Right lobe of liver (tissue), 6 donors: Measurements from ENCODE around the gene BRIP1. TPM values are rescaled to one million over a fixed set of nuclear protein-coding genes. Genes with fewer than 3 reads are reported as not detected.
"Not testable (repeated sequence)": the region's sequence is repeated elsewhere in the genome, so short reads cannot be mapped to it uniquely, and the experiment has no call there.

Experiments used
- ATAC-seq, 4 donors: fragments of 200-7000 bp; cut with Tn5 transposase; one replicate each; pipeline ENCODE4 v1.9.1; 2020; ENCODE audit warnings: mild to moderate bottlenecking in 4 of 4, moderate library complexity in 4 of 4
- DNase-seq, 3 donors: peaks; one replicate each; pipeline ENCODE4 v3.0.0-alpha.2; 2020
- H3K27ac ChIP-seq, 3 donors: fragments of 200-600 bp; one replicate each; pipeline ENCODE4 v1.8.0; 2022
- H3K27me3 ChIP-seq, 2 donors: fragments of 200-600 bp; one replicate each; pipeline ENCODE4 v1.8.0; 2022
- H3K36me3 ChIP-seq, 4 donors: fragments of 200-600 bp; sonication (generic) in 1 of 4; one replicate each; pipeline versions ENCODE4 v1.5.1 to v1.8.0; 2017 to 2022; ENCODE audit warnings: control low read depth in 1 of 4
- H3K4me1 ChIP-seq, 4 donors: fragments of 200-600 bp; sonication (generic) in 1 of 4; one replicate each; pipeline versions ENCODE4 v1.5.1 to v1.8.0; 2017 to 2022; ENCODE audit warnings: control low read depth in 1 of 4
- H3K4me3 ChIP-seq, 3 donors: fragments of 200-600 bp; one replicate each; pipeline ENCODE4 v1.8.0; 2022
- H3K9me3 ChIP-seq, 4 donors: fragments of 200-600 bp; sonication (generic) in 1 of 4; one replicate each; pipeline versions ENCODE4 v1.5.1 to v1.8.0; 2017 to 2022; ENCODE audit warnings: control low read depth in 1 of 4
- POLR2A ChIP-seq: fragments of 450-650 bp; IDR thresholded peaks from one replicate; pipeline ENCODE4 v1.6.1; 2017; ENCODE audit warnings: antibody characterized with exemption, mild to moderate bottlenecking
- WGBS: methylation state at CpG from one replicate; pipeline ENCODE4 v1.1.6; 2018; ENCODE audit warnings: low coverage, low lambda C conversion rate; ENCODE audit not compliant: insufficient coverage; ENCODE audit errors: missing lambda C conversion rate; 5-methylcytosine and 5-hydroxymethylcytosine counted together
- intact Hi-C, 2 donors: fragments of 100-400 bp; cut with DNase I; formaldehyde crosslinking; loops; one replicate each; pipeline versions ENCODE4 v1.11.2 to v1.14.1; 2022
- total RNA-seq, 6 experiments: library from RNA; depleted of rRNA in 2 of 6; stranded (reverse); fragments of >200 nt in 2 of 6; fragmentation: NEBNext Ultra II Directional in 3 of 6; extraction: Animal tissue kit (Norgen Biotek cat#: 25700) in 3 of 6; gene quantifications; one replicate each; pipeline versions ENCODE4 v1.1.0 to v1.2.4, GENCODE V29; 2016 to 2023
- TF ChIP-seq, protein P1 (sequence below), 4 donors: fragments of 200-600 bp in 3 of 4; fragments of 450-650 bp in 1 of 4; IDR thresholded peaks; one replicate each; pipeline versions ENCODE4 v1.5.1 to v1.8.0; 2016 to 2022; ENCODE audit warnings: antibody characterized with exemption in 4 of 4, mild to moderate bottlenecking in 2 of 4
- donor health status: DM: no; HTN: yes; CAD: no.
- donor health status: DM: no; HTN: no; CAD: no.
- donor health status: DM: no; HTN: no; CAD: no.
- donor health status: DM: no; HTN: yes; CAD: no.
- donor health status: DM: no; HTN: yes; CAD: no.

The BRIP1 gene
- total RNA-seq, 6 experiments from 2014 or later, result 1.0 to 1.6 (median 1.1) TPM

GRCh38 chr17:61670691-61671090 lies 192.6 kb downstream of the BRIP1 start:
- TF ChIP-seq, protein P1, sequence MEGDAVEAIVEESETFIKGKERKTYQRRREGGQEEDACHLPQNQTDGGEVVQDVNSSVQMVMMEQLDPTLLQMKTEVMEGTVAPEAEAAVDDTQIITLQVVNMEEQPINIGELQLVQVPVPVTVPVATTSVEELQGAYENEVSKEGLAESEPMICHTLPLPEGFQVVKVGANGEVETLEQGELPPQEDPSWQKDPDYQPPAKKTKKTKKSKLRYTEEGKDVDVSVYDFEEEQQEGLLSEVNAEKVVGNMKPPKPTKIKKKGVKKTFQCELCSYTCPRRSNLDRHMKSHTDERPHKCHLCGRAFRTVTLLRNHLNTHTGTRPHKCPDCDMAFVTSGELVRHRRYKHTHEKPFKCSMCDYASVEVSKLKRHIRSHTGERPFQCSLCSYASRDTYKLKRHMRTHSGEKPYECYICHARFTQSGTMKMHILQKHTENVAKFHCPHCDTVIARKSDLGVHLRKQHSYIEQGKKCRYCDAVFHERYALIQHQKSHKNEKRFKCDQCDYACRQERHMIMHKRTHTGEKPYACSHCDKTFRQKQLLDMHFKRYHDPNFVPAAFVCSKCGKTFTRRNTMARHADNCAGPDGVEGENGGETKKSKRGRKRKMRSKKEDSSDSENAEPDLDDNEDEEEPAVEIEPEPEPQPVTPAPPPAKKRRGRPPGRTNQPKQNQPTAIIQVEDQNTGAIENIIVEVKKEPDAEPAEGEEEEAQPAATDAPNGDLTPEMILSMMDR (IDR thresholded peaks at IDR 0.05), result no peak
- no peak for TF ChIP-seq POLR2A
- Histone ChIP-seq H3K27ac (no peak overlapping the region), H3K36me3 (no peaks in the 10 kb centered on the region), H3K27me3 (no peaks in the 10 kb centered on the region), H3K4me3 (no peak overlapping the region), H3K9me3 (no peaks in the 10 kb centered on the region), H3K4me1 (no peaks in the 10 kb centered on the region)
- no peak for ATAC-seq
- intact Hi-C loops, result no loop called here
- DNase-seq, result no peak
- WGBS, result 90% methylated on average over 2 of the region's 2 CpGs

- Histone ChIP-seq H3K4me3 (no peak overlapping the region), H3K36me3 (no peaks in the 10 kb centered on the region), H3K27me3 (no peaks in the 10 kb centered on the region), H3K27ac (no peak overlapping the region), H3K4me1 (no peaks in the 10 kb centered on the region), H3K9me3 (no peaks in the 10 kb centered on the region)
- no peak for TF ChIP-seq POLR2A
- TF ChIP-seq, protein P1 (IDR thresholded peaks at IDR 0.05), result no peak
- DNase-seq, result no peak
- no peak for ATAC-seq
- intact Hi-C loops, result no loop called here
Observed at GRCh38 chr17:61669522-61669921, 193.8 kb downstream of the BRIP1 start.

GRCh38 chr17:61668486-61668885 lies 194.8 kb downstream of the BRIP1 start:
- H3K4me1 ChIP-seq, result no peaks in the 10 kb centered on the region
- no peak for ATAC-seq
- intact Hi-C loops, result no loop called here
- no peaks in the 10 kb centered on the region for H3K27me3 ChIP-seq
- no peak overlapping the region for H3K27ac ChIP-seq
- WGBS, result 75% methylated on average over 2 of the region's 3 CpGs
- H3K9me3 ChIP-seq, result no peaks in the 10 kb centered on the region
- no peak for DNase-seq
- TF ChIP-seq, protein P1 (IDR thresholded peaks at IDR 0.05), result no peak
- H3K4me3 ChIP-seq, result no peak overlapping the region
- H3K36me3 ChIP-seq, result no peaks in the 10 kb centered on the region

DNA sequence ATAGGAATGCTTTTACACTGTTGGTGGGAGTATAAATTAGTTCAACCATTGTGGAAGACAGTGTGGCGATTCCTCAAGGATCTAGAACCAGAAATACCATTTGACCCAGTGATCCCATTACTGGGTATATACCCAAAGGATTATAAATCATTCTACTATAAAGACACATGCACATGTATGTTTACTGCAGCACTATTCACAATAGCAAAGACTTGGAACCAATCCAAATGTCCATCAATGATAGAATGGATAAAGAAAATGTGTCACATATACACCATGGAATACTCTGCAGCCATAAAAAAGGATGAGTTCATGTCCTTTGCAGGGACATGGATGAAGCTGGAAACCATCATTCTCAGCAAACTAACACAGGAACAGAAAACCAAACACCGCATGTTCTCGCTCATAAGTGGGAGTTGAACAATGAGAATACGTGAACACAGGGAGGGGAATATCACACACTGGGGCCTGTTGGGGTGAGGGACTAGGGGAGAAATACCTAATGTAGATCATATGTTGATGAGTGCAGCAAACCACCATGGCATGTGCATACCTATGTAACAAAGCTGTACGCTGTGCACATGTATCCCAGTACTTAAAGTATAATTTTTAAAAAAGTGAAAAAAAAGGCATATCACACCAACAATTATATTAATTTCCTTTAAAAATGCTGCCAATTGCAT lies 196.8 kb downstream of the BRIP1 start:
- H3K27ac ChIP-seq, H3K4me1 ChIP-seq, H3K36me3 ChIP-seq, intact Hi-C loops, H3K27me3 ChIP-seq, ATAC-seq, H3K4me3 ChIP-seq, H3K9me3 ChIP-seq, DNase-seq: not testable (repeated sequence)
- 89% methylated on average over 2 of the region's 5 CpGs for WGBS

DNA sequence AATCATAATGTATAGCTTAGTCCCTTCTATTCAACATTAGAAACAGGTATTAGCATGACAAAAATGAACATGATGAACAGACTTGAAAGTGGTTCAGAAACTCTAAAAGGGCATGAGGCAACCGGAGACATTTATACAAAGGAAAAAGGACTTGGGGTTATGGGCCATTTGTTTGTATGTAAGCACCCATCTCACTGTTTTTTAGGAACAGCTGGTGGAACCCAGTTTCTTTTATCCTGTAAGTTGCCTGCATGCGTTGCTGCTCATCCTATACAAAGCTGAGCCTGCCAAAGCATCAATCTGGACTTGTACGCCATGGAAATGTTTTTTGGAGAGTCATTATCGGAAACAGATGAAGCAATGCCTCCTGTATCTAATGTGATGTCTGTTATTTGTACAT lies 200.0 kb downstream of the BRIP1 start:
- TF ChIP-seq POLR2A, result no peak
- TF ChIP-seq, protein P1 (IDR thresholded peaks at IDR 0.05), result no peak
- no peak overlapping the region for H3K4me3 ChIP-seq
- intact Hi-C loops, result no loop called here
- no peaks in the 10 kb centered on the region for H3K36me3 ChIP-seq
- ATAC-seq (no peak), DNase-seq (no peak)
- 61% methylated on average over 4 of the region's 4 CpGs for WGBS
- no peaks in the 10 kb centered on the region for H3K4me1 ChIP-seq
- no peaks in the 10 kb centered on the region for H3K27me3 ChIP-seq
- no peaks in the 10 kb centered on the region for H3K9me3 ChIP-seq
- H3K27ac ChIP-seq, result no peak overlapping the region
